HL-60 (cell line): ENCODE results near the gene BCL2.

ENCODE experiments used
- DNase-seq, 2 experiments: peaks; one replicate each; pipeline ENCODE4 v3.0.0-alpha.2; 2010 to 2020; ENCODE audit warnings: low read depth in 1 of 2, low spot score in 1 of 2
- H3K27ac ChIP-seq: fragments of 250-450 bp; sonication (Bioruptor Pico); replicated peaks from 2 replicates; pipeline ENCODE4 v1.5.1; 2020; ENCODE audit warnings: mild to moderate bottlenecking, moderate library complexity
- H3K27me3 ChIP-seq: fragments of 250-450 bp; sonication (Bioruptor Pico); 2 replicates; pipeline ENCODE4 v1.5.1; 2021; ENCODE audit warnings: mild to moderate bottlenecking, moderate library complexity; ENCODE audit not compliant: insufficient read depth, poor library complexity, severe bottlenecking
- H3K4me3 ChIP-seq: replicated peaks from 2 replicates; pipeline ENCODE4 v1.5.1; 2011; ENCODE audit warnings: mild to moderate bottlenecking, control low read depth, low read length; ENCODE audit not compliant: insufficient read depth
- CTCF ChIP-seq: IDR thresholded peaks from one replicate; pipeline ENCODE4 v1.5.1; 2011; ENCODE audit warnings: low read length, control low read depth, inconsistent platforms; ENCODE audit not compliant: insufficient read depth
- GABPA ChIP-seq: IDR thresholded peaks from 2 replicates; pipeline ENCODE4 v1.6.1; 2012; ENCODE audit warnings: low read depth
- POLR2AphosphoS5 ChIP-seq: IDR thresholded peaks from 2 replicates; pipeline ENCODE4 v1.6.1; 2012; ENCODE audit warnings: low read depth
- REST ChIP-seq: IDR thresholded peaks from 2 replicates; pipeline ENCODE4 v1.6.1; 2012; ENCODE audit warnings: low read depth; ENCODE audit not compliant: insufficient replicate concordance
- SPI1 ChIP-seq: IDR thresholded peaks from 2 replicates; pipeline ENCODE4 v1.6.1; 2012; ENCODE audit warnings: low read depth, mild to moderate bottlenecking, borderline replicate concordance

Gene BCL2

GRCh38 chr18:63287691-63288220 is 31.8 kb downstream of the BCL2 start:
- TF ChIP-seq CTCF, result no peak
- no peak for TF ChIP-seq POLR2AphosphoS5
- no peak overlapping the region for H3K4me3 ChIP-seq
- no peak overlapping the region for H3K27ac ChIP-seq
- no peaks in the 10 kb centered on the region for H3K27me3 ChIP-seq
- no peak for DNase-seq

GRCh38 chr18:63286926-63287325 is 32.6 kb downstream of the BCL2 start:
- Histone ChIP-seq H3K27me3 (no peaks in the 10 kb centered on the region), H3K27ac (no peak overlapping the region), H3K4me3 (no peak overlapping the region)
- no peak for TF ChIP-seq POLR2AphosphoS5
- no peak for DNase-seq

- TF ChIP-seq SPI1, result no peak
- no peak for TF ChIP-seq REST
- TF ChIP-seq GABPA, result no peak
- no peak for TF ChIP-seq POLR2AphosphoS5
- no peak for TF ChIP-seq CTCF
- H3K27me3 ChIP-seq, result no peaks in the 10 kb centered on the region
- H3K27ac ChIP-seq, result no peak overlapping the region
- H3K4me3 ChIP-seq, result no peak overlapping the region
- DNase-seq, result no peak
These were observed 34.5 kb downstream of the BCL2 start for GRCh38 chr18:63284827-63285733.

- TF ChIP-seq GABPA (no peak), POLR2AphosphoS5 (no peak), REST (no peak), CTCF (no peak), SPI1 (no peak)
- Histone ChIP-seq H3K4me3 (no peak overlapping the region), H3K27me3 (no peaks in the 10 kb centered on the region), H3K27ac (no peak overlapping the region)
- DNase-seq, result no peak
These were observed 35.3 kb downstream of the BCL2 start for GRCh38 chr18:63284173-63284799.
